GM19023 (cell line): Measurements from ENCODE around the gene DNAH6.
A peak's percentile ranks its signal among the peaks of the same experiment; 100 is the strongest.
"Not testable (repeated sequence)": the region's sequence is repeated elsewhere in the genome, so short reads cannot be mapped to it uniquely, and the experiment has no call there.

Experiments used
- ATAC-seq: cut with Tn5 transposase; IDR thresholded peaks from one replicate; pipeline ENCODE4 v1.9.1; 2021; ENCODE audit warnings: mild to moderate bottlenecking, moderate library complexity; ENCODE audit not compliant: unreplicated experiment

The DNAH6 gene

GRCh38 chr2:84732897-84733778 is 216.8 kb downstream of the DNAH6 start:
- ATAC-seq, result no peak

GRCh38 chr2:84735389-84735788 is 219.1 kb downstream of the DNAH6 start:
- ATAC-seq, result no peak

GRCh38 chr2:84741182-84741822 is 225.0 kb downstream of the DNAH6 start:
- peak; percentile 99 for ATAC-seq

- ATAC-seq, result no peak
These were observed 232.0 kb downstream of the DNAH6 start for GRCh38 chr2:84748341-84748740.

- no peak for ATAC-seq
These were observed 233.1 kb downstream of the DNAH6 start for GRCh38 chr2:84749442-84749841.

- ATAC-seq, result no peak
These were observed 238.8 kb downstream of the DNAH6 start for GRCh38 chr2:84755096-84755495.

- no peak for ATAC-seq
These were observed 241.3 kb downstream of the DNAH6 start for GRCh38 chr2:84757648-84758047.

- no peak for ATAC-seq
These were observed 250.5 kb downstream of the DNAH6 start for GRCh38 chr2:84766791-84767190.

GRCh38 chr2:84768840-84769239 is 252.5 kb downstream of the DNAH6 start:
- ATAC-seq, result no peak

GRCh38 chr2:84770280-84770679 is 254.0 kb downstream of the DNAH6 start:
- no peak for ATAC-seq

- ATAC-seq, result no peak
These were observed 255.0 kb downstream of the DNAH6 start for GRCh38 chr2:84771251-84771650.

- not testable (repeated sequence) for ATAC-seq
These were observed 257.3 kb downstream of the DNAH6 start for GRCh38 chr2:84773562-84773961.

- no peak for ATAC-seq
These were observed 259.7 kb downstream of the DNAH6 start for GRCh38 chr2:84776011-84776410.

- no peak for ATAC-seq
These were observed 262.8 kb downstream of the DNAH6 start for GRCh38 chr2:84778911-84779690.

- ATAC-seq, result no peak
These were observed 263.5 kb downstream of the DNAH6 start for GRCh38 chr2:84779781-84780180.

GRCh38 chr2:84781942-84782716 is 265.8 kb downstream of the DNAH6 start:
- peak; percentile 77 for ATAC-seq

- ATAC-seq, result no peak
These were observed 266.6 kb downstream of the DNAH6 start for GRCh38 chr2:84782717-84783442.

GRCh38 chr2:84785950-84786349 is 269.7 kb downstream of the DNAH6 start:
- no peak for ATAC-seq

GRCh38 chr2:84786601-84787000 is 270.3 kb downstream of the DNAH6 start:
- no peak for ATAC-seq

- no peak for ATAC-seq
These were observed 271.7 kb downstream of the DNAH6 start for GRCh38 chr2:84788027-84788426.
